GM18502 (cell line): Measurements from ENCODE around the gene TPR.

ENCODE experiments used
- ATAC-seq: cut with Tn5 transposase; IDR thresholded peaks from one replicate; pipeline ENCODE4 v1.9.1; 2021; ENCODE audit warnings: mild to moderate bottlenecking; ENCODE audit not compliant: unreplicated experiment, poor library complexity

Gene TPR

GRCh38 chr1:186292875-186293274, 82.2 kb downstream of the TPR start:
- no peak for ATAC-seq

GRCh38 chr1:186291271-186291670, 83.8 kb downstream of the TPR start:
- ATAC-seq: no peak

GRCh38 chr1:186289943-186290545, 85.0 kb downstream of the TPR start:
- ATAC-seq: no peak

GRCh38 chr1:186286615-186287315, 88.3 kb downstream of the TPR start:
- no peak for ATAC-seq

GRCh38 chr1:186283374-186283773, 91.7 kb downstream of the TPR start:
- peak; percentile 78 for ATAC-seq

- no peak for ATAC-seq
These were observed 92.6 kb downstream of the TPR start for GRCh38 chr1:186282466-186282865.

GRCh38 chr1:186275822-186276221, 99.2 kb downstream of the TPR start:
- ATAC-seq: no peak

GRCh38 chr1:186272486-186272885, 102.6 kb downstream of the TPR start:
- ATAC-seq: no peak

GRCh38 chr1:186271032-186271431, 104.0 kb downstream of the TPR start:
- no peak for ATAC-seq
